ENCODE data around the gene WBP1L.

WBP1L gene

DNA sequence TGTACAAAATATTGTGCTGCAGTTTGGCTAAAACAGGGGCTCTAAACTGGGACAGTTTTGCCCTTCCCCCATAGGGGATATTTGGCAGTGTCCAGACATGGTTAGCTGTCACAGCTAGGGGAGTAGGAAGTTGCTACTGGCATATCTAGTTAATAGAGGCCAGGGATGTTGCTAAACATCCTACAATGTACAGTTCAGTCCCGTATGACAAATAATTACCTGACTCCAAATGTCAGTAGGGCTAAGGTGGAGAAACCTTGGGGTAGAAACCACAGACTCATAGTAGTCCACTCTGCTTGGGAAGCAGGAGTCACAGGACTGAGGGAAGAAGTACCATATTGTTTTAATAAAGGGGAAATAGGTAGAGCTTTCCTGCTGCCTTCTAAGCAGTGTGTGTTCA is 39.8 kb downstream of the WBP1L start (continued):
- TF ChIP-seq ZNF610 (tag by site-specific recombination; IDR thresholded peaks at IDR 0.05; ENCODE audit: borderline replicate concordance) (no peak), ZNF549 (tag by site-specific recombination; IDR thresholded peaks at IDR 0.05) (no peak), GLIS2 (tag by site-specific recombination; IDR thresholded peaks at IDR 0.05) (no peak)

DNA sequence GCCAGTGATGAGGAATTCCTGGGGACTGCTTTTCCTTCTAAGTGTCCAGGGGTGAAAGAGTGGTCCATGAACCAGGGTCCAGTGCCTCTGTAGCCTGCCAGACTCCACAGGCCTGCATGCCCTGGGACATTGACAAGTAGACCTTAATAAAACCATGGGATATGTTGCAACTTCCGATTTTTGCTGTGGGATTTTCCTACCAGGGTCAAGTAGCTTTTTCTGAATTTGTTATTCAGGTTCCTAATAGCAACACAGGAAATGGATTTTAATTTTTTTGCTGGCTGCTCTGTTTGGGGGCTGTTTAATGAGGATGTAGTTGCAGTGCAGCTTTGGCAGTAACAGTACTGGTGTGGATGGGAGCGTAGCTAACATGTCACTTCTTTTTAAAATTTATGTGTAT is 42.1 kb downstream of the WBP1L start:
- no peak for TF ChIP-seq OVOL3 (tag by site-specific recombination; IDR thresholded peaks at IDR 0.05)
- TF ChIP-seq, protein P1, sequence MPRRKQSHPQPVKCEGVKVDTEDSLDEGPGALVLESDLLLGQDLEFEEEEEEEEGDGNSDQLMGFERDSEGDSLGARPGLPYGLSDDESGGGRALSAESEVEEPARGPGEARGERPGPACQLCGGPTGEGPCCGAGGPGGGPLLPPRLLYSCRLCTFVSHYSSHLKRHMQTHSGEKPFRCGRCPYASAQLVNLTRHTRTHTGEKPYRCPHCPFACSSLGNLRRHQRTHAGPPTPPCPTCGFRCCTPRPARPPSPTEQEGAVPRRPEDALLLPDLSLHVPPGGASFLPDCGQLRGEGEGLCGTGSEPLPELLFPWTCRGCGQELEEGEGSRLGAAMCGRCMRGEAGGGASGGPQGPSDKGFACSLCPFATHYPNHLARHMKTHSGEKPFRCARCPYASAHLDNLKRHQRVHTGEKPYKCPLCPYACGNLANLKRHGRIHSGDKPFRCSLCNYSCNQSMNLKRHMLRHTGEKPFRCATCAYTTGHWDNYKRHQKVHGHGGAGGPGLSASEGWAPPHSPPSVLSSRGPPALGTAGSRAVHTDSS (tag by site-specific recombination; IDR thresholded peaks at IDR 0.05), result no peak
- TF ChIP-seq ZNF121 (tag by site-specific recombination; IDR thresholded peaks at IDR 0.05), result no peak
- TF ChIP-seq ZNF548 (tag by site-specific recombination; IDR thresholded peaks at IDR 0.05), result no peak
- TF ChIP-seq, protein P2, sequence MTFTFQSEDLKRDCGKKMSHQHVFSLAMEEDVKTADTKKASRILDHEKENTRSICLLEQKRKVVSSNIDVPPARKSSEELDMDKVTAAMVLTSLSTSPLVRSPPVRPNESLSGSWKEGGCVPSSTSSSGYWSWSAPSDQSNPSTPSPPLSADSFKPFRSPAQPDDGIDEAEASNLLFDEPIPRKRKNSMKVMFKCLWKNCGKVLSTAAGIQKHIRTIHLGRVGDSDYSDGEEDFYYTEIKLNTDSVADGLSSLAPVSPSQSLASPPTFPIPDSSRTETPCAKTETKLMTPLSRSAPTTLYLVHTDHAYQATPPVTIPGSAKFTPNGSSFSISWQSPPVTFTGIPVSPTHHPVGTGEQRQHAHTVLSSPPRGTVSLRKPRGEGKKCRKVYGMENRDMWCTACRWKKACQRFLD (tag by site-specific recombination; IDR thresholded peaks at IDR 0.05), result no peak
- TF ChIP-seq TRIM28 (IDR thresholded peaks at IDR 0.05; ENCODE audit: borderline replicate concordance, low read length), result no peak
- no peak for TF ChIP-seq ZNF600 (tag by site-specific recombination; IDR thresholded peaks at IDR 0.05)
- TF ChIP-seq, protein P3, sequence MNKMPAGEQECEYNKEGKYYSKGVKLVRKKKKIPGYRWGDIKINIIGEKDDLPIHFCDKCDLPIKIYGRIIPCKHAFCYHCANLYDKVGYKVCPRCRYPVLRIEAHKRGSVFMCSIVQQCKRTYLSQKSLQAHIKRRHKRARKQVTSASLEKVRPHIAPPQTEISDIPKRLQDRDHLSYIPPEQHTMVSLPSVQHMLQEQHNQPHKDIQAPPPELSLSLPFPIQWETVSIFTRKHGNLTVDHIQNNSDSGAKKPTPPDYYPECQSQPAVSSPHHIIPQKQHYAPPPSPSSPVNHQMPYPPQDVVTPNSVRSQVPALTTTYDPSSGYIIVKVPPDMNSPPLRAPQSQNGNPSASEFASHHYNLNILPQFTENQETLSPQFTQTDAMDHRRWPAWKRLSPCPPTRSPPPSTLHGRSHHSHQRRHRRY (tag by site-specific recombination; IDR thresholded peaks at IDR 0.05), result no peak
- no peak overlapping the region for H3K4me3 ChIP-seq (ENCODE audit: low read depth, low read length)

DNA sequence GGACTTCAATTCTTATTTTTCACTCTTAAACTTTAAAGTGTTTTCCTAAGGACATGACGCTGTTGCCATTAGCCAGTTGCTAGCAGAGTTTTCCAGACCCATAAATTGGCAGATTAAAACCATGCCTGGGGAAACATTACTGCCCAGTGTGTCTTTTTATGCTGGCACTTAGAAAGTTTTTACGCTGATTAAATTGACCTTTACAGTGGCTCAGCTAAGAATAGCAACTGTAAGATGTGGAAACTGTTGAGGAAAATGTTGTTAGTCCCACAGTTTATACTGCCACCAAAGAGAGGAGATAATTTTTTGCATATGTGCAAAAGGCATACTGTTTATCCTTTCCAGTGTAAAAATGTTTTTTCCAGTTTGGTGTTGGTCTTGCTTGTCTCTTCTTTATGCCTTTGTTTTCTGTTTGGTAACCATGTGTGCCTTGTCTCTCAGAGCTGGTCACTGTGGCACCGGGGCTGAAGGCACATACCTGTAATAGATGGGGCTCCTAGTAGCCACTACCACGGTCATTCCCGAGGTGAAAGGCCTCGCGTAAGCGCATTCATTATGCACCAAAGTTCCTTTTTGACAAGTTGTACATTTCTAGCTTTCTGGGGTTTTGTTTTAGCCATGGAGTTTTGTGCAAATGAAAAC is 48.1 kb downstream of the WBP1L start:
- no peaks in the 10 kb centered on the region for H3K36me3 ChIP-seq (ENCODE audit: control insufficient read depth in 2 of 2, insufficient read depth in 1 of 2, low read length in 2 of 2)
- H3K27ac ChIP-seq (ENCODE audit: extremely low read depth, low read depth, low read length), result no peak overlapping the region
- ChIA-PET CTCF (interaction anchor here (0.6 kb wide), 1 partner anchor 204 kb away, joined by 3 read pairs; no protein-coding TSS in a partner anchor), POLR2A (interaction anchor here (0.8 kb wide), 1 partner anchor 21 kb away, joined by 3 read pairs; no protein-coding TSS in a partner anchor)
- TF ChIP-seq ZBTB7A (tag by site-specific recombination; IDR thresholded peaks at IDR 0.05; ENCODE audit: low read depth), result no peak
- TF ChIP-seq, protein P4, sequence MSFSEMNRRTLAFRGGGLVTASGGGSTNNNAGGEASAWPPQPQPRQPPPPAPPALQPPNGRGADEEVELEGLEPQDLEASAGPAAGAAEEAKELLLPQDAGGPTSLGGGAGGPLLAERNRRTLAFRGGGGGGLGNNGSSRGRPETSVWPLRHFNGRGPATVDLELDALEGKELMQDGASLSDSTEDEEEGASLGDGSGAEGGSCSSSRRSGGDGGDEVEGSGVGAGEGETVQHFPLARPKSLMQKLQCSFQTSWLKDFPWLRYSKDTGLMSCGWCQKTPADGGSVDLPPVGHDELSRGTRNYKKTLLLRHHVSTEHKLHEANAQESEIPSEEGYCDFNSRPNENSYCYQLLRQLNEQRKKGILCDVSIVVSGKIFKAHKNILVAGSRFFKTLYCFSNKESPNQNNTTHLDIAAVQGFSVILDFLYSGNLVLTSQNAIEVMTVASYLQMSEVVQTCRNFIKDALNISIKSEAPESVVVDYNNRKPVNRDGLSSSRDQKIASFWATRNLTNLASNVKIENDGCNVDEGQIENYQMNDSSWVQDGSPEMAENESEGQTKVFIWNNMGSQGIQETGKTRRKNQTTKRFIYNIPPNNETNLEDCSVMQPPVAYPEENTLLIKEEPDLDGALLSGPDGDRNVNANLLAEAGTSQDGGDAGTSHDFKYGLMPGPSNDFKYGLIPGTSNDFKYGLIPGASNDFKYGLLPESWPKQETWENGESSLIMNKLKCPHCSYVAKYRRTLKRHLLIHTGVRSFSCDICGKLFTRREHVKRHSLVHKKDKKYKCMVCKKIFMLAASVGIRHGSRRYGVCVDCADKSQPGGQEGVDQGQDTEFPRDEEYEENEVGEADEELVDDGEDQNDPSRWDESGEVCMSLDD (tag by site-specific recombination; IDR thresholded peaks at IDR 0.05), result no peak
- TF ChIP-seq, protein P5, sequence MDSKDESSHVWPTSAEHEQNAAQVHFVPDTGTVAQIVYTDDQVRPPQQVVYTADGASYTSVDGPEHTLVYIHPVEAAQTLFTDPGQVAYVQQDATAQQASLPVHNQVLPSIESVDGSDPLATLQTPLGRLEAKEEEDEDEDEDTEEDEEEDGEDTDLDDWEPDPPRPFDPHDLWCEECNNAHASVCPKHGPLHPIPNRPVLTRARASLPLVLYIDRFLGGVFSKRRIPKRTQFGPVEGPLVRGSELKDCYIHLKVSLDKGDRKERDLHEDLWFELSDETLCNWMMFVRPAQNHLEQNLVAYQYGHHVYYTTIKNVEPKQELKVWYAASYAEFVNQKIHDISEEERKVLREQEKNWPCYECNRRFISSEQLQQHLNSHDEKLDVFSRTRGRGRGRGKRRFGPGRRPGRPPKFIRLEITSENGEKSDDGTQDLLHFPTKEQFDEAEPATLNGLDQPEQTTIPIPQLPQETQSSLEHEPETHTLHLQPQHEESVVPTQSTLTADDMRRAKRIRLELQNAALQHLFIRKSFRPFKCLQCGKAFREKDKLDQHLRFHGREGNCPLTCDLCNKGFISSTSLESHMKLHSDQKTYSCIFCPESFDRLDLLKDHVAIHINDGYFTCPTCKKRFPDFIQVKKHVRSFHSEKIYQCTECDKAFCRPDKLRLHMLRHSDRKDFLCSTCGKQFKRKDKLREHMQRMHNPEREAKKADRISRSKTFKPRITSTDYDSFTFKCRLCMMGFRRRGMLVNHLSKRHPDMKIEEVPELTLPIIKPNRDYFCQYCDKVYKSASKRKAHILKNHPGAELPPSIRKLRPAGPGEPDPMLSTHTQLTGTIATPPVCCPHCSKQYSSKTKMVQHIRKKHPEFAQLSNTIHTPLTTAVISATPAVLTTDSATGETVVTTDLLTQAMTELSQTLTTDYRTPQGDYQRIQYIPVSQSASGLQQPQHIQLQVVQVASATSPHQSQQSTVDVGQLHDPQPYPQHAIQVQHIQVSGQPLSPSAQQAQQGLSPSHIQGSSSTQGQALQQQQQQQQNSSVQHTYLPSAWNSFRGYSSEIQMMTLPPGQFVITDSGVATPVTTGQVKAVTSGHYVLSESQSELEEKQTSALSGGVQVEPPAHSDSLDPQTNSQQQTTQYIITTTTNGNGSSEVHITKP (tag by site-specific recombination; IDR thresholded peaks at IDR 0.05), result peak; percentile 85
- TF ChIP-seq ZSCAN30 (tag by site-specific recombination; IDR thresholded peaks at IDR 0.05), result peak; percentile 24; the same call in 1 of the 2 replicates
- TF ChIP-seq, protein P6, sequence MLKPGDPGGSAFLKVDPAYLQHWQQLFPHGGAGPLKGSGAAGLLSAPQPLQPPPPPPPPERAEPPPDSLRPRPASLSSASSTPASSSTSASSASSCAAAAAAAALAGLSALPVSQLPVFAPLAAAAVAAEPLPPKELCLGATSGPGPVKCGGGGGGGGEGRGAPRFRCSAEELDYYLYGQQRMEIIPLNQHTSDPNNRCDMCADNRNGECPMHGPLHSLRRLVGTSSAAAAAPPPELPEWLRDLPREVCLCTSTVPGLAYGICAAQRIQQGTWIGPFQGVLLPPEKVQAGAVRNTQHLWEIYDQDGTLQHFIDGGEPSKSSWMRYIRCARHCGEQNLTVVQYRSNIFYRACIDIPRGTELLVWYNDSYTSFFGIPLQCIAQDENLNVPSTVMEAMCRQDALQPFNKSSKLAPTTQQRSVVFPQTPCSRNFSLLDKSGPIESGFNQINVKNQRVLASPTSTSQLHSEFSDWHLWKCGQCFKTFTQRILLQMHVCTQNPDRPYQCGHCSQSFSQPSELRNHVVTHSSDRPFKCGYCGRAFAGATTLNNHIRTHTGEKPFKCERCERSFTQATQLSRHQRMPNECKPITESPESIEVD (tag by site-specific recombination; IDR thresholded peaks at IDR 0.05), result peak; percentile 93
- TF ChIP-seq ZNF677 (tag by site-specific recombination; IDR thresholded peaks at IDR 0.05), result no peak
- 0 out of 2 replicates have a peak, but pooled peaks have one; percentile 32 for TF ChIP-seq SCRT1 (tag by site-specific recombination; IDR thresholded peaks at IDR 0.05; ENCODE audit: borderline replicate concordance)
- TF ChIP-seq FEZF1 (tag by site-specific recombination; IDR thresholded peaks at IDR 0.05), result peak; percentile 86
- TF ChIP-seq ZNF670 (tag by site-specific recombination; IDR thresholded peaks at IDR 0.05; ENCODE audit: low read depth), result no peak
- H3K4me1 ChIP-seq (ENCODE audit: control insufficient read depth, insufficient read depth, low read length), result peaks cover 6% of the 10 kb centered on the region; the same call in 1 of the 2 replicates
- H3K9me3 ChIP-seq (ENCODE audit: control insufficient read depth, insufficient read depth, low read depth, low read length), result no peaks in the 10 kb centered on the region
- H3K4me3 ChIP-seq (ENCODE audit: low read depth, low read length), result no peak overlapping the region

More for the DNA sequence above, 42.1 kb downstream of the WBP1L start:
- no peaks in the 10 kb centered on the region for H3K36me3 ChIP-seq (ENCODE audit: control insufficient read depth in 2 of 2, insufficient read depth in 1 of 2, low read length in 2 of 2)
- POLR2A ChIA-PET, result interaction anchor here (1.3 kb wide), 1 partner anchor 43 kb away, joined by 4 read pairs; the partner anchor contains the start of gene WBP1L
- H3K27ac ChIP-seq (ENCODE audit: extremely low read depth, low read depth, low read length), result no peak overlapping the region
- H3K9me3 ChIP-seq (ENCODE audit: control insufficient read depth, insufficient read depth, low read depth, low read length), result no peaks in the 10 kb centered on the region
- H3K4me1 ChIP-seq (ENCODE audit: control insufficient read depth, insufficient read depth, low read length), result peaks cover 3% of the 10 kb centered on the region
- CTCF ChIA-PET, result interaction anchor here (0.6 to 1.5 kb wide), 2 partner anchors 33 to 48 kb away, joined by 3 to 4 read pairs; no protein-coding TSS in a partner anchor
